GM21717 (cell line): ENCODE data around the gene CRTC3.
A peak's percentile ranks its signal among the peaks of the same experiment; 100 is the strongest.
"Not testable (repeated sequence)": the region's sequence is repeated elsewhere in the genome, so short reads cannot be mapped to it uniquely, and the experiment has no call there.

ENCODE experiments used
- ATAC-seq: cut with Tn5 transposase; IDR thresholded peaks from one replicate; pipeline ENCODE4 v1.9.1; 2021; ENCODE audit warnings: mild to moderate bottlenecking, moderate library complexity; ENCODE audit not compliant: unreplicated experiment

CRTC3 gene

DNA sequence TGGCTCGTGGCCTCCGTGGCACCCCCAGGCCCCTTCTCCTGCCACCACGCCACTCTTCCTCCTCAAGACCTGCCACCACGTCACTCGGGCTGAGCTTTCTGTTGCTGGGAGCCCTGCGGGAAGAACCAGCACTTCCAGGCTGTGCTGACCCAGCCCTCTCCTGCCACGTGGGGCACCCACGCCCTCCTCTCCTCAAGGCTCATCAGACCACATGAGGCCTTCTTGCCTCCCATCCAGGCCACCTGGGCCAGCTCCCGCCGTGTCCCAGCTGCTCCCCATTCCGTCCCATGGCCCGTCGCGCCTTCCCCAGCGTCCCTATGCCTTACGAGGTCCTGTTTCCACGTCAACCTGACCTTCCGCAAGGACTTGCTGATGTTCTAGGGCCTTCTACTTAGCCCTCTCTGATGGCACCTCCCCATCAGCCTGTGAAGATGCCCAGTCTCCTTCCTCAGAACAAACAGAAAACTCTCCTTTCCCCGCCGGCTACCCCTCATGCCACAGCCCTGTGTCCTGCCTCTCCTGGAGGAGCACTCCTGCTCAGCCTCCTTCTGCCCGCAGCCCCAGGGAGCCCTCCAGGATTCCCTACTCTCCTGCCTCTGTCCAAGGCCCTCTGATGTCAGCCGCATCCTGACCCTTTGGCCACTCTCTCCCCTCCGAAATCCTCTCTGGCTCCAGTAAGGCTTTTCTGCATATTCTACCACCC lies 116.3 kb downstream of the CRTC3 start:
- ATAC-seq, result no peak

- no peak for ATAC-seq
Measured at GRCh38 chr15:90646662-90647305, 117.1 kb downstream of the CRTC3 start.

GRCh38 chr15:90647326-90647725 lies 117.6 kb downstream of the CRTC3 start:
- no peak for ATAC-seq

DNA sequence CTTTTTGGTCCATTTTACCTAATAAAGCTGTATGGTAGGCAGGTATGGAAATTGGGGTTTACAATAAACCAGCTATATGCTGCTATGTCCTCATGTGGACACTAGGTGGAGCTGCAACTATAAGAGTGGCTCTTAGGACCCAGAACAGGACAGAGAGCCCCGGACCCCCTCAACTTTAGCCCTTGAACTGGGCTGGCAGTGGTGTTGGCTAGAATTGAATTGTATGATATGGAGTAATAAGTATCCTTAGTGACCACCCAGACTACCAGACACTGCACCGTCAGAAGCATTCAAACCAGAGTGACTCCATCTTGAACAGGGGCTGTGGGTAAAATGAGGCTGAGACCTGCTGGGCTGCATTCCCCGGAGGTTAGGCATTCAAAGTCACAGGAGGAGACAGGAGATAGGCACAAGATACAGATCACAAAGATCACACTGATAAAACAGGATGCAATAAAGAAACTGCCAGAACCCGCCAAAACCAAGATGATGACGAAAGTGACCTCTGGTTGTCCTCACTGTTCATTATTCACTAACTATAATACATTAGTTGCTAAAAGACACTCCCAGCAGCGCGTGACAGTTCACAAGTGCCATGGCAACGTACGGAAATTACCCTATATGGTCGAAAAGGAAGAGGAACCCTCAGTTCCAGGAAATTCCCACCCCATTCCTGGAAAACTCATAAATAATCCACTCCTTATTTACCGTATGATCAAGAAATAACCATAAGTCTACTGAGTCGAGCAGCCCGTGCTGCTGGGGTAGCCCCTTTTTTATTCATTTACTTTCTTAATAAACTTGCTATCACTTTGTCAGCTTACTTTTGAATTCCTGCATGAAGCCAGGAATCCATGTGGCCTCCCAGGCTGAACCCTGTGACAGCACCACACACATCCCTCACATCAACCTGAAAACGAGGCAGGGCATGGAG lies 118.7 kb downstream of the CRTC3 start:
- ATAC-seq, result peak; percentile 45

GRCh38 chr15:90650117-90650955 lies 120.6 kb downstream of the CRTC3 start:
- ATAC-seq, result no peak

GRCh38 chr15:90650956-90651689 lies 121.4 kb downstream of the CRTC3 start:
- no peak for ATAC-seq

- ATAC-seq, result no peak
Measured at GRCh38 chr15:90654233-90655136, 124.8 kb downstream of the CRTC3 start.

- ATAC-seq, result peak; percentile 36
Measured at GRCh38 chr15:90657520-90658172, 127.9 kb downstream of the CRTC3 start.

DNA sequence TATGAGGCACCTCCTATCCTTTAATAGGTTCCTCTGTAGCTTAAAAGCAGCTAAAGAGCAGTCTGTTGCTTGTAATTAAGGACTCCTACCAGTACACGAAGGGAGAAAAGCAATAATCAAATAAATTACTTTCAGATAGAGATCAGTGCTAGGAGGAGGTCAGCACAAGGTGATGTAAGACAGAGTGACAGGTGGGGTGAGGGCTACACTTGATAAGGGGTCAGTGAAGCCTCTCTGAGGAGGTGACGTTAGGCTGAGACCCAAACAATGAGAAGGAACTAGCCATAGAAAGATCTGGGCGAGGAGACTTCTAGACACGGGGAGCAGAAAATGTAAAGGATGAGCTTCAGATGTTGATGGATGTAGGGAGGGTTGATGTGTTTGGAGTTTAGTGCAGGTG lies 129.8 kb downstream of the CRTC3 start:
- ATAC-seq, result no peak

GRCh38 chr15:90660195-90660998 lies 130.7 kb downstream of the CRTC3 start:
- peak; percentile 55 for ATAC-seq

- not testable (repeated sequence) for ATAC-seq
Measured at GRCh38 chr15:90660999-90661330, 131.2 kb downstream of the CRTC3 start.

DNA sequence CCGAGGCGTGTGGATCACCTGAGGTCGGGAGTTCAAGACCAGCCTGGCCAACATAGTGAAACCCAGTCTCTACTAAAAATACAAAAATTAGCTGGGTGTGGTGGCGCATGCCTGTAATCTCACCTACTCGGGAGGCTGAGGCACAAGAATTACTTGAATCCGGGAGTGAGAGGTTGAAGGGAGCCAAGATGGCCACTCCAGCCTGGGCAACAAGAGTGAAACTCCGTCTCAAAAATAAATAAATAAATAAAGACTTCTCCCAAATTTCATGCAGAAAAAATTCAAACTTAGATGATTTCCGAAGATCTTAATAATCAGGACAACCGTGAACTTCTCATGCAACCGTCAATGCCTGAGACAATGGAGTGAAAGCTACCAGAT lies 134.3 kb downstream of the CRTC3 start:
- ATAC-seq, result not testable (repeated sequence)

GRCh38 chr15:90664650-90665287 lies 135.0 kb downstream of the CRTC3 start:
- ATAC-seq, result peak; percentile 9

DNA sequence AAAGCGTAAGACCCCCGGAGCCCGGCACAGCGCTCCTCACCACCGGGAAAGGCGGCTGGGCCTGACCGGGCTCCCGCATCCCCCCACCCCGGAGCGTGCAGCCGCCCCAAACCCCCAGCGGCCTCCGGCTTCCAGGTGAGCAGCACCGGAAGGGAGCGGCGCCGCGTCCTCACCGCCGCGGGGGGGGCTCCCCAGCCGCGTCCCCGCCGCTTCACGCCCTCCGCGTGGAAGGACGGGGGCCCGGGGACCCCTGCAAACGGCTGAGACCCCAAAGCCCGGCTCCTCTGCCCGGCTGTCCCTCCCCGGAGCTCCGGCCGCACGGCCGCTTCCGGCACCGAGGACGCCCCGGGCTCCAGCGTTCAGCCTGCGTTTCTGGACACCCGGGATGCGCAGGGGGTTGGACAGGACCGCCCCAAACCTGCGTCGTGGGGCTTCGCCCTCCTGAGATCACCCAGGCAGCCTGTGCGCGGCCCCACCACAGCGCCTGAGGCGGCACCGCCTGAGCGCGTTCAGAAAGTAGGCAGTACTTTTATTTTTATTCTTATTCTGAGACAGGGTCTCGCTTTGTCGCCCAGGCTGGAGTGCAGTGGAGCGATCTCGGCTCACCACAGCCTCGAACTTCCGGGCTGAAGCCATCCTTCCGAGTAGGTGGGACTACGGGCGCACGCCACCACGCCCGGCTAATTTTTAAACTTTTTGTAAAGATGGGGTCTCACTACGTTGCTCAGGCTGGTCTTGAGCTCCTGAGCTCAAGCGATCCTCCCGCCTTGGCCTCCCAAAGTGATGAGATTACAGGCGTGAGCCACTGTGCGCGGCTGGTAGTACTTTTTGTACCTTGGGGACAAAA lies 135.8 kb downstream of the CRTC3 start:
- peak; percentile 62 for ATAC-seq

- ATAC-seq, result no peak
Measured at GRCh38 chr15:90666135-90666909, 136.6 kb downstream of the CRTC3 start.
